HEK293 (cell line): Measurements from ENCODE around the gene PRCP.

Experiments used
- CTCF ChIA-PET: fragments of 350-600 bp; formaldehyde crosslinking; extraction: SDS; loops from one replicate; lab custom pipeline; 2021; ENCODE audit warnings: antibody characterized with exemption; lab: Yijun Ruan, JAX
- POLR2A ChIA-PET: fragments of 300-600 bp; formaldehyde crosslinking; extraction: SDS; loops from one replicate; lab custom pipeline; 2020; ENCODE audit warnings: antibody characterized with exemption, inconsistent platforms; lab: Yijun Ruan, JAX
- H3K27ac ChIP-seq: fragments of 200-500 bp; sonication (Bioruptor generic); 2 replicates; pipeline ENCODE4 v1.5.1; 2014; ENCODE audit warnings: low read depth, low read length, control low read depth, inconsistent platforms; ENCODE audit errors: extremely low read depth
- H3K36me3 ChIP-seq, 2 experiments: fragments of 200-500 bp in 1 of 2; sonication (Bioruptor generic) in 1 of 2; 1 replicate in 1 of 2; 2 replicates in 1 of 2; pipeline ENCODE4 v1.5.1; 2014 to 2017; ENCODE audit warnings: inconsistent platforms in 2 of 2, low read length in 2 of 2; ENCODE audit not compliant: control insufficient read depth in 2 of 2, insufficient read depth in 1 of 2
- H3K4me1 ChIP-seq: fragments of 200-500 bp; sonication (Bioruptor generic); 2 replicates; pipeline ENCODE4 v1.5.1; 2014; ENCODE audit warnings: mild to moderate bottlenecking, low read length, inconsistent platforms; ENCODE audit not compliant: control insufficient read depth, insufficient read depth
- H3K4me3 ChIP-seq: 2 replicates; pipeline ENCODE4 v1.5.1; 2011; ENCODE audit warnings: low read depth, mild to moderate bottlenecking, control low read depth, low read length, moderate library complexity
- H3K9me3 ChIP-seq: fragments of 200-500 bp; sonication (Bioruptor generic); 2 replicates; pipeline ENCODE4 v1.5.1; 2014; ENCODE audit warnings: low read depth, low read length, inconsistent platforms; ENCODE audit not compliant: control insufficient read depth, insufficient read depth
- PRDM4 ChIP-seq: fragments of 450-650 bp; formaldehyde crosslinking; IDR thresholded peaks from 2 replicates; pipeline ENCODE4 v1.5.1; 2017; ENCODE audit warnings: missing biosample characterization, missing genetic modification characterization
- REST ChIP-seq: fragments of 450-650 bp; formaldehyde crosslinking; IDR thresholded peaks from 2 replicates; pipeline ENCODE4 v1.5.1; 2016; ENCODE audit warnings: missing biosample characterization, missing genetic modification characterization
- ZBTB8A ChIP-seq: fragments of 450-650 bp; formaldehyde crosslinking; IDR thresholded peaks from 2 replicates; pipeline ENCODE4 v1.5.1; 2016; ENCODE audit warnings: missing biosample characterization, missing genetic modification characterization
- ZFP37 ChIP-seq: fragments of 450-650 bp; formaldehyde crosslinking; IDR thresholded peaks from 2 replicates; pipeline ENCODE4 v1.5.1; 2016; ENCODE audit warnings: missing biosample characterization, missing genetic modification characterization
- ZNF202 ChIP-seq: fragments of 450-650 bp; formaldehyde crosslinking; IDR thresholded peaks from 2 replicates; pipeline ENCODE4 v1.5.1; 2016; ENCODE audit warnings: missing biosample characterization, missing genetic modification characterization, borderline replicate concordance
- ZNF280D ChIP-seq: fragments of 450-650 bp; formaldehyde crosslinking; IDR thresholded peaks from 2 replicates; pipeline ENCODE4 v1.5.1; 2016; ENCODE audit warnings: missing biosample characterization, missing genetic modification characterization
- ZNF488 ChIP-seq: fragments of 450-650 bp; formaldehyde crosslinking; IDR thresholded peaks from 2 replicates; pipeline ENCODE4 v1.5.1; 2016; ENCODE audit warnings: missing biosample characterization, missing genetic modification characterization
- ZNF501 ChIP-seq: fragments of 450-650 bp; formaldehyde crosslinking; IDR thresholded peaks from 2 replicates; pipeline ENCODE4 v1.5.1; 2016; ENCODE audit warnings: missing biosample characterization, missing genetic modification characterization
- ZNF580 ChIP-seq: fragments of 450-650 bp; formaldehyde crosslinking; IDR thresholded peaks from 2 replicates; pipeline ENCODE4 v1.5.1; 2016; ENCODE audit warnings: missing biosample characterization, missing genetic modification characterization
- ZNF610 ChIP-seq: fragments of 450-650 bp; formaldehyde crosslinking; IDR thresholded peaks from 2 replicates; pipeline ENCODE4 v1.5.1; 2016; ENCODE audit warnings: missing biosample characterization, missing genetic modification characterization, borderline replicate concordance
- ZNF792 ChIP-seq: fragments of 450-650 bp; formaldehyde crosslinking; IDR thresholded peaks from 2 replicates; pipeline ENCODE4 v1.5.1; 2016; ENCODE audit warnings: missing biosample characterization, missing genetic modification characterization
- ZSCAN23 ChIP-seq: fragments of 450-650 bp; formaldehyde crosslinking; IDR thresholded peaks from 2 replicates; pipeline ENCODE4 v1.5.1; 2016; ENCODE audit warnings: missing biosample characterization, missing genetic modification characterization
- ZSCAN30 ChIP-seq: fragments of 450-650 bp; IDR thresholded peaks from 2 replicates; pipeline ENCODE4 v1.5.1; 2018; ENCODE audit warnings: missing biosample characterization, mild to moderate bottlenecking, missing genetic modification characterization, moderate library complexity
- TF ChIP-seq, protein P1 (sequence below): fragments of 450-650 bp; IDR thresholded peaks from 2 replicates; pipeline ENCODE4 v1.5.1; 2018; ENCODE audit warnings: missing biosample characterization, missing genetic modification characterization
- TF ChIP-seq, protein P2 (sequence below): fragments of 450-650 bp; formaldehyde crosslinking; IDR thresholded peaks from 2 replicates; pipeline ENCODE4 v1.5.1; 2016; ENCODE audit warnings: missing biosample characterization, missing genetic modification characterization, low read depth

The PRCP gene

GRCh38 chr11:82874646-82875523 is 25.3 kb downstream of the PRCP start:
- H3K36me3 ChIP-seq, result no peaks in the 10 kb centered on the region
- ChIA-PET POLR2A (no interaction called here), CTCF (interaction anchor here (0.7 to 0.9 kb wide), 2 partner anchors 100 to 156 kb away, joined by 3 read pairs; no protein-coding TSS in a partner anchor)
- no peak overlapping the region for H3K27ac ChIP-seq
- TF ChIP-seq, protein P1, sequence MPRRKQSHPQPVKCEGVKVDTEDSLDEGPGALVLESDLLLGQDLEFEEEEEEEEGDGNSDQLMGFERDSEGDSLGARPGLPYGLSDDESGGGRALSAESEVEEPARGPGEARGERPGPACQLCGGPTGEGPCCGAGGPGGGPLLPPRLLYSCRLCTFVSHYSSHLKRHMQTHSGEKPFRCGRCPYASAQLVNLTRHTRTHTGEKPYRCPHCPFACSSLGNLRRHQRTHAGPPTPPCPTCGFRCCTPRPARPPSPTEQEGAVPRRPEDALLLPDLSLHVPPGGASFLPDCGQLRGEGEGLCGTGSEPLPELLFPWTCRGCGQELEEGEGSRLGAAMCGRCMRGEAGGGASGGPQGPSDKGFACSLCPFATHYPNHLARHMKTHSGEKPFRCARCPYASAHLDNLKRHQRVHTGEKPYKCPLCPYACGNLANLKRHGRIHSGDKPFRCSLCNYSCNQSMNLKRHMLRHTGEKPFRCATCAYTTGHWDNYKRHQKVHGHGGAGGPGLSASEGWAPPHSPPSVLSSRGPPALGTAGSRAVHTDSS (tag by site-specific recombination), result no peak
- TF ChIP-seq ZNF792 (tag by site-specific recombination) (no peak), ZNF280D (tag by site-specific recombination) (no peak), ZFP37 (no peak), ZNF501 (tag by site-specific recombination) (no peak), ZBTB8A (no peak), ZNF580 (tag by site-specific recombination) (no peak), REST (tag by site-specific recombination) (no peak), ZNF610 (tag by site-specific recombination) (no peak), ZNF488 (tag by site-specific recombination) (no peak), PRDM4 (tag by site-specific recombination) (no peak), ZSCAN30 (tag by site-specific recombination) (no peak), ZSCAN23 (tag by site-specific recombination) (no peak), ZNF202 (tag by site-specific recombination) (no peak)
- TF ChIP-seq, protein P2, sequence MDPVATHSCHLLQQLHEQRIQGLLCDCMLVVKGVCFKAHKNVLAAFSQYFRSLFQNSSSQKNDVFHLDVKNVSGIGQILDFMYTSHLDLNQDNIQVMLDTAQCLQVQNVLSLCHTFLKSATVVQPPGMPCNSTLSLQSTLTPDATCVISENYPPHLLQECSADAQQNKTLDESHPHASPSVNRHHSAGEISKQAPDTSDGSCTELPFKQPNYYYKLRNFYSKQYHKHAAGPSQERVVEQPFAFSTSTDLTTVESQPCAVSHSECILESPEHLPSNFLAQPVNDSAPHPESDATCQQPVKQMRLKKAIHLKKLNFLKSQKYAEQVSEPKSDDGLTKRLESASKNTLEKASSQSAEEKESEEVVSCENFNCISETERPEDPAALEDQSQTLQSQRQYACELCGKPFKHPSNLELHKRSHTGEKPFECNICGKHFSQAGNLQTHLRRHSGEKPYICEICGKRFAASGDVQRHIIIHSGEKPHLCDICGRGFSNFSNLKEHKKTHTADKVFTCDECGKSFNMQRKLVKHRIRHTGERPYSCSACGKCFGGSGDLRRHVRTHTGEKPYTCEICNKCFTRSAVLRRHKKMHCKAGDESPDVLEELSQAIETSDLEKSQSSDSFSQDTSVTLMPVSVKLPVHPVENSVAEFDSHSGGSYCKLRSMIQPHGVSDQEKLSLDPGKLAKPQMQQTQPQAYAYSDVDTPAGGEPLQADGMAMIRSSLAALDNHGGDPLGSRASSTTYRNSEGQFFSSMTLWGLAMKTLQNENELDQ, result no peak
- no peaks in the 10 kb centered on the region for H3K4me1 ChIP-seq
- H3K4me3 ChIP-seq, result no peak overlapping the region
- H3K9me3 ChIP-seq, result no peaks in the 10 kb centered on the region
